Measurements from ENCODE around the gene TMOD1.
"Not testable (repeated sequence)": the region's sequence is repeated elsewhere in the genome, so short reads cannot be mapped to it uniquely, and the experiment has no call there.

DNA sequence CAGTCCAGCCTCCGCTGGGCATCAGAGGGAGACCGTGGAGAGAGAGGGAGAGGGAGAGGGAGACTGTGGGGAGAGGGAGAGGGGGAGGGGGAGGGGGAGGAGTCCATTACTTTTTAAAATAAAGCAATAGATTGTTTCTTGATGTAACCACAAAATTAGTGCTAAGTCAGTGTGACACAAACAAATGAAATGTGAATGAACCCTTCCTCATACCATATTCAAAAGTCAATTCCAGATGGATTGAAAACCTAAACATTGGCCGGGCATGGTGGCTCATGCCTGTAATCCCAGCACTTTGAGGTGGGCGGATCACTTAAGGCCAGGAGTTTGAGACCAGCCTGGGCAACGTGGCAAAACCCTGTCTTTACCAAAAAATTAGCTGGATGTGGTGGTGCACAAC, 2.6 kb upstream of the TMOD1 start:
- TF ChIP-seq POLR2AphosphoS5 (IDR thresholded peaks at IDR 0.05; ENCODE audit: low read length); CTCF (IDR thresholded peaks at IDR 0.05 in 2 of 3, conservative IDR thresholded peaks at IDR 0.05 in 1 of 3; ENCODE audit: control insufficient read depth in 2 of 3, extremely low read depth in 1 of 3, insufficient read depth in 1 of 3, low read depth in 3 of 3, low read length in 3 of 3); RAD21 (IDR thresholded peaks at IDR 0.05; ENCODE audit: insufficient read depth, low read depth, low read length); HDAC2 (IDR thresholded peaks at IDR 0.05); MEF2A (IDR thresholded peaks at IDR 0.05; ENCODE audit: insufficient read depth, low read depth, low read length); USF1 (IDR thresholded peaks at IDR 0.05; ENCODE audit: borderline replicate concordance, extremely low read length, insufficient read depth, low read depth, low read length); NR2F1 (conservative IDR thresholded peaks at IDR 0.05); BCL3 (IDR thresholded peaks at IDR 0.05; ENCODE audit: borderline replicate concordance, insufficient read depth, low read depth, low read length, poor library complexity, severe bottlenecking); SMAD5 (IDR thresholded peaks at IDR 0.05; ENCODE audit: low read depth); TBL1XR1 (IDR thresholded peaks at IDR 0.05; ENCODE audit: low read depth, low read length); BCL11A (IDR thresholded peaks at IDR 0.05; ENCODE audit: low read depth, low read length); CHD4 (IDR thresholded peaks at IDR 0.05); FOXM1 (IDR thresholded peaks at IDR 0.05; ENCODE audit: low read depth, low read length): not testable (repeated sequence)
- TF ChIP-seq, protein P1, sequence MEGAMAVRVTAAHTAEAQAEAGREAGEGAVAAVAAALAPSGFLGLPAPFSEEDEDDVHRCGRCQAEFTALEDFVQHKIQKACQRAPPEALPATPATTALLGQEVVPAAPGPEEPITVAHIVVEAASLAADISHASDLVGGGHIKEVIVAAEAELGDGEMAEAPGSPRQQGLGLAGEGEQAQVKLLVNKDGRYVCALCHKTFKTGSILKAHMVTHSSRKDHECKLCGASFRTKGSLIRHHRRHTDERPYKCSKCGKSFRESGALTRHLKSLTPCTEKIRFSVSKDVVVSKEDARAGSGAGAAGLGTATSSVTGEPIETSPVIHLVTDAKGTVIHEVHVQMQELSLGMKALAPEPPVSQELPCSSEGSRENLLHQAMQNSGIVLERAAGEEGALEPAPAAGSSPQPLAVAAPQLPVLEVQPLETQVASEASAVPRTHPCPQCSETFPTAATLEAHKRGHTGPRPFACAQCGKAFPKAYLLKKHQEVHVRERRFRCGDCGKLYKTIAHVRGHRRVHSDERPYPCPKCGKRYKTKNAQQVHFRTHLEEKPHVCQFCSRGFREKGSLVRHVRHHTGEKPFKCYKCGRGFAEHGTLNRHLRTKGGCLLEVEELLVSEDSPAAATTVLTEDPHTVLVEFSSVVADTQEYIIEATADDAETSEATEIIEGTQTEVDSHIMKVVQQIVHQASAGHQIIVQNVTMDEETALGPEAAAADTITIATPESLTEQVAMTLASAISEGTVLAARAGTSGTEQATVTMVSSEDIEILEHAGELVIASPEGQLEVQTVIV (IDR thresholded peaks at IDR 0.05; ENCODE audit: borderline replicate concordance, partially characterized antibody): not testable (repeated sequence)
